ENCODE measurements around the gene DNPEP. TPM values are rescaled to one million over a fixed set of nuclear protein-coding genes. Genes with fewer than 3 reads are reported as not detected.

The DNPEP gene
- total and polyA plus RNA-seq, 2 of the 8 experiments (the other 6 are each of a cell fraction or from before 2014, with no cell fraction given) = 59.8 to 109 TPM

GRCh38 chr2:219406861-219407230, 19.1 kb upstream of the DNPEP start:
- FAIRE-seq = no peak
- Histone ChIP-seq H4K91ac (replicated peaks; ENCODE audit: insufficient read length, low read length) (no peak overlapping the region), H3K9me3 (ENCODE audit: insufficient read depth in 2 of 2, low read depth in 1 of 2, low read length in 1 of 2) (no peaks in the 10 kb centered on the region), H2BK12ac (ENCODE audit: low read depth, low read length) (no peak overlapping the region), H3K4me3 (ENCODE audit: extremely low read depth in 1 of 4, insufficient read depth in 2 of 4, low read depth in 3 of 4, low read length in 4 of 4) (no peak overlapping the region), H2AFZ (ENCODE audit: low read length) (no peak overlapping the region), H3K4ac (replicated peaks; ENCODE audit: insufficient read length, low read depth, low read length) (peak overlapping the region; percentile 42), H3K36me3 (ENCODE audit: control insufficient read depth in 2 of 4, insufficient read depth in 4 of 4, low read length in 3 of 4) (no peaks in the 10 kb centered on the region), H2BK5ac (ENCODE audit: low read depth, low read length) (no peak overlapping the region), H3K18ac (ENCODE audit: extremely low read depth, low read length) (no peak overlapping the region), H2BK15ac (ENCODE audit: low read length) (no peak overlapping the region), H2AK5ac (ENCODE audit: low read depth, low read length) (0 out of 2 replicates have a peak overlapping the region, but pooled peaks have one; percentile 26), H2BK120ac (replicated peaks; ENCODE audit: low read depth, low read length) (no peak overlapping the region), H4K8ac (ENCODE audit: extremely low read depth, insufficient read depth, low read length) (no peak overlapping the region), H2BK20ac (ENCODE audit: low read length) (no peak overlapping the region), H3K23ac (ENCODE audit: insufficient read length) (no peak overlapping the region), H3K56ac (replicated peaks; ENCODE audit: insufficient read length, low read depth, low read length) (no peak overlapping the region), H3K4me2 (ENCODE audit: insufficient read depth in 1 of 2, low read depth in 2 of 2, low read length in 2 of 2) (no peak overlapping the region), H3K79me2 (ENCODE audit: control insufficient read depth in 1 of 2, insufficient read depth in 2 of 2, low read length in 2 of 2) (no peaks in the 10 kb centered on the region), H3K23me2 (ENCODE audit: low read depth, low read length) (no peaks in the 10 kb centered on the region), H3K14ac (ENCODE audit: insufficient read length) (no peak overlapping the region), H4K5ac (ENCODE audit: insufficient read length, low read depth, low read length) (no peak overlapping the region), H4K20me1 (replicated peaks in 1 of 2; ENCODE audit: control insufficient read depth in 1 of 2, insufficient read depth in 2 of 2, low read length in 2 of 2) (no peaks in the 10 kb centered on the region), H3K27ac (ENCODE audit: low read depth, low read length) (no peak overlapping the region), H3K9ac (replicated peaks in 1 of 4; ENCODE audit: extremely low read depth in 1 of 4, low read depth in 3 of 4, low read length in 3 of 4) (no peak overlapping the region), H3K79me1 (ENCODE audit: low read depth, low read length) (no peaks in the 10 kb centered on the region), H3K27me3 (replicated peaks in 1 of 4; ENCODE audit: control insufficient read depth in 3 of 4, extremely low read depth in 1 of 4, insufficient read depth in 3 of 4, low read length in 3 of 4) (peaks cover 0 to 2% (median 0%) of the 10 kb centered on the region in 4 experiments; a peak in 1 of 7 replicates), H3K4me1 (replicated peaks in 1 of 4; ENCODE audit: control insufficient read depth in 3 of 4, insufficient read depth in 4 of 4, low read length in 3 of 4) (peaks cover 0 to 16% (median 6%) of the 10 kb centered on the region in 4 experiments; a peak in 6 of 7 replicates)
- TF ChIP-seq CHD1 (IDR thresholded peaks at IDR 0.05; ENCODE audit: low read depth, low read length) (no peak), RBBP5 (IDR thresholded peaks at IDR 0.05; ENCODE audit: borderline replicate concordance, low read depth, low read length) (no peak), RFX5 (IDR thresholded peaks at IDR 0.05; ENCODE audit: borderline replicate concordance, low read depth, low read length) (no peak), MAFK (IDR thresholded peaks at IDR 0.05; ENCODE audit: low read depth, low read length) (no peak), TAF1 (IDR thresholded peaks at IDR 0.05; ENCODE audit: low read depth, low read length) (no peak), YY1 (IDR thresholded peaks at IDR 0.05; ENCODE audit: low read depth, low read length) (no peak), TEAD4 (IDR thresholded peaks at IDR 0.05; ENCODE audit: low read depth, low read length) (no peak), SIN3A (conservative IDR thresholded peaks at IDR 0.05 in 1 of 2, IDR thresholded peaks at IDR 0.05 in 1 of 2; ENCODE audit: low read depth in 1 of 2, low read length in 2 of 2) (no peak)
- POLR2A ChIA-PET (ENCODE audit: partially characterized antibody) = interaction anchor here (1.0 to 1.2 kb wide), 2 partner anchors 10 to 40 kb away, joined by 3 to 4 read pairs; no protein-coding TSS in a partner anchor
- 90% methylated on average over 3 of the region's 3 CpGs; no CpG with 5 or more reads in 1 of the 2 experiments for WGBS, 2 experiments (ENCODE audit: extremely low coverage in 1 of 2, insufficient coverage in 1 of 2, insufficient read length in 1 of 2, insufficient replicate concordance in 2 of 2, low coverage in 1 of 2, low lambda C conversion rate in 2 of 2, missing lambda C conversion rate in 1 of 2)
- DNase-seq (ENCODE audit: low read depth in 1 of 2, low spot score in 2 of 2) = no peak
- CTCF ChIA-PET (ENCODE audit: partially characterized antibody) = interaction anchor here (0.9 to 13.0 kb wide), 7 partner anchors 10 to 120 kb away, joined by 3 to 407 read pairs (median 44); partner anchors contain the start of gene SPEG

Measured in H1 (cell line).